Measurements from ENCODE around the gene C17orf50.

DNA sequence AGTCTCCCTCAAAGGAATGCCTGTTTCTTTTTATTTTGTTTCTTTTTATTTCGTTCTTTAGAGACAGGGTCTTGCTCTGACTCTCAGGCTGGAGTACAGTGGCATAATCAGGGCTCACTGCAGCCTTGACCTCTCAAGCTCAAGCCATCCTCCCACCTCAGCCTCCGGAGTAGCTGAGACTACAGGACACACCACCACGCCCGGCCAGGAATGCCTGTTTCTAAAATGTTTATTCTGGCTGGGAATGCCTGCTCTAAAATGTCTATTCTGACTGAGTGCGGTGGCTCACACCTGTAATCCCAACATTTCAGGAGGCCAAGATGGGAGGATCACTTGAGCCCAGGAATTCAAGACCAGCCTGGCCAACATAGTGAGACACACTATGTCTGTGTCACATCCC is 37.2 kb downstream of the C17orf50 start:
- TF ChIP-seq, protein P1, sequence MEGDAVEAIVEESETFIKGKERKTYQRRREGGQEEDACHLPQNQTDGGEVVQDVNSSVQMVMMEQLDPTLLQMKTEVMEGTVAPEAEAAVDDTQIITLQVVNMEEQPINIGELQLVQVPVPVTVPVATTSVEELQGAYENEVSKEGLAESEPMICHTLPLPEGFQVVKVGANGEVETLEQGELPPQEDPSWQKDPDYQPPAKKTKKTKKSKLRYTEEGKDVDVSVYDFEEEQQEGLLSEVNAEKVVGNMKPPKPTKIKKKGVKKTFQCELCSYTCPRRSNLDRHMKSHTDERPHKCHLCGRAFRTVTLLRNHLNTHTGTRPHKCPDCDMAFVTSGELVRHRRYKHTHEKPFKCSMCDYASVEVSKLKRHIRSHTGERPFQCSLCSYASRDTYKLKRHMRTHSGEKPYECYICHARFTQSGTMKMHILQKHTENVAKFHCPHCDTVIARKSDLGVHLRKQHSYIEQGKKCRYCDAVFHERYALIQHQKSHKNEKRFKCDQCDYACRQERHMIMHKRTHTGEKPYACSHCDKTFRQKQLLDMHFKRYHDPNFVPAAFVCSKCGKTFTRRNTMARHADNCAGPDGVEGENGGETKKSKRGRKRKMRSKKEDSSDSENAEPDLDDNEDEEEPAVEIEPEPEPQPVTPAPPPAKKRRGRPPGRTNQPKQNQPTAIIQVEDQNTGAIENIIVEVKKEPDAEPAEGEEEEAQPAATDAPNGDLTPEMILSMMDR (IDR thresholded peaks at IDR 0.05; ENCODE audit: low read depth, low read length), result no peak
- TF ChIP-seq, protein P2, sequence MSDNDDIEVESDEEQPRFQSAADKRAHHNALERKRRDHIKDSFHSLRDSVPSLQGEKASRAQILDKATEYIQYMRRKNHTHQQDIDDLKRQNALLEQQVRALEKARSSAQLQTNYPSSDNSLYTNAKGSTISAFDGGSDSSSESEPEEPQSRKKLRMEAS (IDR thresholded peaks at IDR 0.05; ENCODE audit: low read depth, low read length), result no peak
- TF ChIP-seq POLR2A (IDR thresholded peaks at IDR 0.05; ENCODE audit: extremely low read depth, insufficient read length) (no peak), MYC (IDR thresholded peaks at IDR 0.05; ENCODE audit: low read depth, low read length) (no peak)

Measured in NB4 (cell line).